Adrenal gland (tissue), 12 donors: ENCODE results near the gene CNTNAP2. TPM values are rescaled to one million over a fixed set of nuclear protein-coding genes. Genes with fewer than 3 reads are reported as not detected.

Source experiments
- DNase-seq, 7 donors: peaks; one replicate each; pipeline ENCODE4 v3.0.0-alpha.2; 2019 to 2020
- H3K27ac ChIP-seq, 5 donors: fragments of 200-600 bp; sonication (generic) in 4 of 5; 1 replicate in 3 of 5; 2 replicates in 2 of 5; pipeline versions ENCODE4 v1.5.1 to v1.8.0; 2016 to 2020; ENCODE audit warnings: mild to moderate bottlenecking in 1 of 5
- H3K27me3 ChIP-seq: fragments of 200-600 bp; 2 replicates; pipeline ENCODE4 v1.8.0; 2021
- H3K36me3 ChIP-seq, 2 donors: fragments of 200-600 bp; replicated peaks in 1 of 2; 1 replicate in 1 of 2; 2 replicates in 1 of 2; pipeline versions ENCODE4 v1.5.1 to v1.8.0; 2018 to 2022
- H3K4me1 ChIP-seq, 2 donors: fragments of 200-600 bp; replicated peaks in 1 of 2; 1 replicate in 1 of 2; 2 replicates in 1 of 2; pipeline versions ENCODE4 v1.5.1 to v1.8.0; 2018 to 2021
- H3K4me3 ChIP-seq, 4 donors: fragments of 200-600 bp; sonication (generic) in 3 of 4; one replicate each; pipeline ENCODE4 v1.5.1; 2016 to 2018
- H3K9me3 ChIP-seq, 3 donors: fragments of 200-600 bp; sonication (generic) in 1 of 3; replicated peaks in 1 of 3; 1 replicate in 2 of 3; 2 replicates in 1 of 3; pipeline versions ENCODE4 v1.5.1 to v1.8.0; 2016 to 2021
- CTCF ChIP-seq, 6 experiments: fragments of 450-650 bp in 4 of 6; fragments of 200-600 bp in 2 of 6; sonication (generic) in 1 of 6; IDR thresholded peaks; 1 replicate in 5 of 6; 2 replicates in 1 of 6; pipeline versions ENCODE4 v1.5.1 to v1.8.0; 2016 to 2021; ENCODE audit warnings: antibody characterized with exemption in 6 of 6, mild to moderate bottlenecking in 2 of 6, moderate library complexity in 1 of 6
- POLR2A ChIP-seq, 2 donors: fragments of 450-650 bp; IDR thresholded peaks; one replicate each; pipeline ENCODE4 v1.6.1; 2017; ENCODE audit warnings: antibody characterized with exemption in 2 of 2, mild to moderate bottlenecking in 2 of 2, moderate library complexity in 1 of 2
- WGBS, 4 donors: extraction: QIAGEN DNeasy Blood & Tissue Kit in 2 of 4; methylation state at CpG; one replicate each; pipeline versions ENCODE4 v1.1.5 to v1.1.7; 2013 to 2017; 5-methylcytosine and 5-hydroxymethylcytosine counted together
- intact Hi-C, 2 donors: fragments of 100-400 bp; cut with DNase I; formaldehyde crosslinking; loops; one replicate each; pipeline versions ENCODE4 v1.14.1 to v1.15.0; 2022 to 2023
- polyA plus RNA-seq, 3 donors: library from polyadenylated mRNA; stranded (reverse); fragments of 200-250 nt in 2 of 3; fragments of 350-450 nt in 1 of 3; fragmentation: Illumina TruSeq in 1 of 3; extraction: RNeasy Lipid Tissue Mini Kit (QIAGEN cat#74804) in 1 of 3; gene quantifications; one replicate each; pipeline ENCODE4 v1.2.3, GENCODE V29; 2013 to 2014
- total RNA-seq, 9 donors: library from RNA; depleted of rRNA in 4 of 9; stranded (reverse); fragments of >200 nt in 4 of 9; fragments of 120-200 nt in 1 of 9; fragmentation: NEBNext Ultra II Directional in 1 of 9; extraction: Animal tissue kit (Norgen Biotek cat#: 25700) in 1 of 9; gene quantifications; one replicate each; pipeline versions ENCODE4 v1.1.0 to v1.2.4, GENCODE V29; 2013 to 2023
- donor health status: healthy with polysubstance abuse.
- donor health status: Bipolar disorder and iron deficiency.
- donor health status: DM: yes; HTN: yes; CAD: no.
- donor health status: DM: no; HTN: no; CAD: no.
- donor health status: DM: no; HTN: no; CAD: no.
- donor health status: DM: yes; HTN: yes; CAD: no.

The CNTNAP2 gene
- total and polyA plus RNA-seq, 12 donors, result 0.14 to 6.3 (median 1.8) TPM; not detected in 2

- no peak overlapping the region for H3K27ac ChIP-seq
- 44 to 49% (median 46%) methylated on average over 4 of the region's 4 CpGs for WGBS, 4 donors
Observed at GRCh38 chr7:148144827-148145226, 2028.2 kb downstream of the CNTNAP2 start.

GRCh38 chr7:148146346-148146745 lies 2029.7 kb downstream of the CNTNAP2 start:
- TF ChIP-seq POLR2A (IDR thresholded peaks at IDR 0.05) (no peak), CTCF (IDR thresholded peaks at IDR 0.05) (no peak)
- Histone ChIP-seq H3K4me3 (no peak overlapping the region), H3K9me3 (no peaks in the 10 kb centered on the region), H3K27ac (no peak overlapping the region), H3K27me3 (no peaks in the 10 kb centered on the region), H3K36me3 (no peaks in the 10 kb centered on the region), H3K4me1 (no peaks in the 10 kb centered on the region)
- WGBS, 4 donors, result 83 to 97% (median 94%) methylated on average over 2 of the region's 2 CpGs
- no peak for DNase-seq
- intact Hi-C loops, result loop anchor here in 1 of 2 donors (10.0 kb wide), 1 partner anchor 98 kb away; no protein-coding TSS in a partner anchor

More at GRCh38 chr7:148144827-148145226, 2028.2 kb downstream of the CNTNAP2 start:
- H3K4me3 ChIP-seq, result no peak overlapping the region
- no peaks in the 10 kb centered on the region for H3K4me1 ChIP-seq
- H3K9me3 ChIP-seq, result no peaks in the 10 kb centered on the region
- intact Hi-C loops, result loop anchor here in 1 of 2 donors (10.0 kb wide), 1 partner anchor 100 kb away; no protein-coding TSS in a partner anchor
- no peak for TF ChIP-seq POLR2A (IDR thresholded peaks at IDR 0.05)
- TF ChIP-seq CTCF (IDR thresholded peaks at IDR 0.05), result no peak
- no peak for DNase-seq
- H3K27me3 ChIP-seq, result no peaks in the 10 kb centered on the region
- H3K36me3 ChIP-seq, result no peaks in the 10 kb centered on the region

GRCh38 chr7:148147438-148147837 lies 2030.8 kb downstream of the CNTNAP2 start:
- Histone ChIP-seq H3K27me3 (no peaks in the 10 kb centered on the region), H3K36me3 (no peaks in the 10 kb centered on the region), H3K9me3 (no peaks in the 10 kb centered on the region), H3K27ac (no peak overlapping the region), H3K4me1 (no peaks in the 10 kb centered on the region), H3K4me3 (no peak overlapping the region)
- intact Hi-C loops, result loop anchor here in 1 of 2 donors (10.0 kb wide), 1 partner anchor 97 kb away; no protein-coding TSS in a partner anchor
- TF ChIP-seq CTCF (IDR thresholded peaks at IDR 0.05) (no peak), POLR2A (IDR thresholded peaks at IDR 0.05) (no peak)
- 88 to 96% (median 94%) methylated on average over 6 of the region's 6 CpGs for WGBS, 4 donors
- no peak for DNase-seq

- no peaks in the 10 kb centered on the region for H3K9me3 ChIP-seq
Observed at GRCh38 chr7:148148456-148148855, 2031.9 kb downstream of the CNTNAP2 start.

More at GRCh38 chr7:148148456-148148855, 2031.9 kb downstream of the CNTNAP2 start:
- no peak for TF ChIP-seq POLR2A (IDR thresholded peaks at IDR 0.05)
- no peak for TF ChIP-seq CTCF (IDR thresholded peaks at IDR 0.05)
- no peak overlapping the region for H3K27ac ChIP-seq
- no peak overlapping the region for H3K4me3 ChIP-seq
- intact Hi-C loops, result loop anchor here in 1 of 2 donors (10.0 kb wide), 1 partner anchor 96 kb away; no protein-coding TSS in a partner anchor
- 92 to 97% (median 95%) methylated on average over 3 of the region's 3 CpGs for WGBS, 4 donors
- H3K27me3 ChIP-seq, result no peaks in the 10 kb centered on the region
- no peak for DNase-seq
- H3K4me1 ChIP-seq, result peaks cover 0 to 5% of the 10 kb centered on the region in 2 donors
- no peaks in the 10 kb centered on the region for H3K36me3 ChIP-seq
